ENCODE results near the gene CAMTA1. TPM values are rescaled to one million over a fixed set of nuclear protein-coding genes. Genes with fewer than 3 reads are reported as not detected.
A peak's percentile ranks its signal among the peaks of the same experiment; 100 is the strongest.

The CAMTA1 gene
- polyA plus RNA-seq, 1 donor (not counting 4 experiments of a cell fraction or from before 2014, with no cell fraction given), result 51.4 TPM

- dilution Hi-C loops (cut with MboI; ENCODE audit: extremely low pct_ligation_motif_present, low sequenced_read_pairs), result no loop called here
- H4K20me1 ChIP-seq (ENCODE audit: control insufficient read depth, extremely low read depth, insufficient read depth, low read length), result no peaks in the 10 kb centered on the region
These were observed 38.5 kb downstream of the CAMTA1 start for GRCh38 chr1:6823793-6824192.

GRCh38 chr1:6824665-6825368, 39.6 kb downstream of the CAMTA1 start:
- peaks cover under 1% of the 10 kb centered on the region for H3K4me1 ChIP-seq (ENCODE audit: control insufficient read depth, extremely low read depth, insufficient read depth, low read length)
- no peaks in the 10 kb centered on the region for H3K9me3 ChIP-seq (ENCODE audit: control insufficient read depth, low read depth, low read length)
- FAIRE-seq (no peak), DNase-seq (ENCODE audit: low read depth, low spot score) (no peak)
- peak overlapping the region in 1 of 3 experiments; percentile 36 for H3K4me3 ChIP-seq (ENCODE audit: control insufficient read depth in 2 of 3, extremely low read depth in 1 of 3, insufficient read depth in 2 of 3, low read depth in 1 of 3, low read length in 3 of 3)
- dilution Hi-C loops (cut with MboI; ENCODE audit: extremely low pct_ligation_motif_present, low sequenced_read_pairs), result no loop called here
- H4K20me1 ChIP-seq (ENCODE audit: control insufficient read depth, extremely low read depth, insufficient read depth, low read length), result no peaks in the 10 kb centered on the region
- no peaks in the 10 kb centered on the region for H3K27me3 ChIP-seq (ENCODE audit: control insufficient read depth, extremely low read depth, insufficient read depth, low read length)
- H3K79me2 ChIP-seq (ENCODE audit: control insufficient read depth, insufficient read depth, low read length), result peaks cover 11% of the 10 kb centered on the region
- H3K4me2 ChIP-seq (ENCODE audit: control insufficient read depth, extremely low read depth, insufficient read depth, low read depth, low read length), result peak overlapping the region; percentile 44
- no peak for TF ChIP-seq EZH2 (IDR thresholded peaks at IDR 0.05; ENCODE audit: low read length)
- no peak for TF ChIP-seq CTCF (optimal IDR thresholded peaks at IDR 0.05 in 1 of 3, IDR thresholded peaks at IDR 0.05 in 1 of 3, conservative IDR thresholded peaks at IDR 0.05 in 1 of 3; ENCODE audit: extremely low read depth in 1 of 3, insufficient read depth in 2 of 3, low read length in 3 of 3)
- peak overlapping the region; percentile 49 for H3K27ac ChIP-seq (ENCODE audit: control insufficient read depth, insufficient read depth, low read length)
- H3K36me3 ChIP-seq (ENCODE audit: control insufficient read depth in 2 of 2, extremely low read depth in 1 of 2, insufficient read depth in 2 of 2, low read length in 2 of 2), result no peaks in the 10 kb centered on the region
- H3K9me1 ChIP-seq (ENCODE audit: control insufficient read depth, extremely low read depth, insufficient read depth, low read length), result no peaks in the 10 kb centered on the region
- peak overlapping the region; percentile 49 for H3K9ac ChIP-seq (ENCODE audit: control insufficient read depth, extremely low read depth, insufficient read depth, low read length)
- H2AFZ ChIP-seq (ENCODE audit: control insufficient read depth, low read length), result no peak overlapping the region

More at GRCh38 chr1:6823793-6824192, 38.5 kb downstream of the CAMTA1 start:
- Histone ChIP-seq H3K9me1 (ENCODE audit: control insufficient read depth, extremely low read depth, insufficient read depth, low read length) (no peaks in the 10 kb centered on the region), H3K79me2 (ENCODE audit: control insufficient read depth, insufficient read depth, low read length) (peaks cover 16% of the 10 kb centered on the region), H2AFZ (ENCODE audit: control insufficient read depth, low read length) (no peak overlapping the region), H3K4me3 (ENCODE audit: control insufficient read depth in 2 of 3, extremely low read depth in 1 of 3, insufficient read depth in 2 of 3, low read depth in 1 of 3, low read length in 3 of 3) (no peak overlapping the region), H3K27me3 (ENCODE audit: control insufficient read depth, extremely low read depth, insufficient read depth, low read length) (no peaks in the 10 kb centered on the region), H3K9me3 (ENCODE audit: control insufficient read depth, low read depth, low read length) (no peaks in the 10 kb centered on the region), H3K4me2 (ENCODE audit: control insufficient read depth, extremely low read depth, insufficient read depth, low read depth, low read length) (no peak overlapping the region), H3K9ac (ENCODE audit: control insufficient read depth, extremely low read depth, insufficient read depth, low read length) (no peak overlapping the region), H3K4me1 (ENCODE audit: control insufficient read depth, extremely low read depth, insufficient read depth, low read length) (peaks cover 10% of the 10 kb centered on the region), H3K27ac (ENCODE audit: control insufficient read depth, insufficient read depth, low read length) (peak overlapping the region; percentile 6), H3K36me3 (ENCODE audit: control insufficient read depth in 2 of 2, extremely low read depth in 1 of 2, insufficient read depth in 2 of 2, low read length in 2 of 2) (no peaks in the 10 kb centered on the region)
- DNase-seq (ENCODE audit: low read depth, low spot score) (no peak), FAIRE-seq (no peak)
- no peak for TF ChIP-seq EZH2 (IDR thresholded peaks at IDR 0.05; ENCODE audit: low read length)
- no peak for TF ChIP-seq CTCF (optimal IDR thresholded peaks at IDR 0.05 in 1 of 3, IDR thresholded peaks at IDR 0.05 in 1 of 3, conservative IDR thresholded peaks at IDR 0.05 in 1 of 3; ENCODE audit: extremely low read depth in 1 of 3, insufficient read depth in 2 of 3, low read length in 3 of 3)

Measured in keratinocyte (primary cell).